HG03565 (cell line): ENCODE results near the gene C4orf51.
A peak's percentile ranks its signal among the peaks of the same experiment; 100 is the strongest.

Experiments
- ATAC-seq: cut with Tn5 transposase; IDR thresholded peaks from one replicate; pipeline ENCODE4 v1.9.1; 2021; ENCODE audit warnings: mild to moderate bottlenecking, moderate library complexity; ENCODE audit not compliant: unreplicated experiment

The C4orf51 gene

GRCh38 chr4:145755802-145756201, 75.9 kb downstream of the C4orf51 start:
- ATAC-seq, result no peak

GRCh38 chr4:145756244-145756643, 76.3 kb downstream of the C4orf51 start:
- ATAC-seq, result no peak

DNA sequence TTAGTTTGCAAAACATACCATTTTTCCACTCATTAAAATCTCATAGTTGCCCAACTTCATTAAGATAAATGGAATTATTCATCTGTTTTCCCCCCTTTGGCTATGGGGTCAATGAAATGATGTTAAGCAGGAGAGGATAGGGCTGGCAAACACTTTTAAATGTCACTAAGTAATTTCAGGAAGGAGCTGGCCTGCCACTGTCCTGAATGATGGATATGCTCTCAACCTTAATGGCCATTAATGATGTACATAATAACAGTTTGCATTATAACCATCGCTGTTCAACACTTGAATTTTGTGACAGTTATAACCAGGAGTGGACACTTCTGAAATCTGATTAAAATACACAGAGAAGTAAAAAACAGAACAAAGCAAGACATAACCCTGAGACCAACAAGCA, 77.2 kb downstream of the C4orf51 start:
- no peak for ATAC-seq

DNA sequence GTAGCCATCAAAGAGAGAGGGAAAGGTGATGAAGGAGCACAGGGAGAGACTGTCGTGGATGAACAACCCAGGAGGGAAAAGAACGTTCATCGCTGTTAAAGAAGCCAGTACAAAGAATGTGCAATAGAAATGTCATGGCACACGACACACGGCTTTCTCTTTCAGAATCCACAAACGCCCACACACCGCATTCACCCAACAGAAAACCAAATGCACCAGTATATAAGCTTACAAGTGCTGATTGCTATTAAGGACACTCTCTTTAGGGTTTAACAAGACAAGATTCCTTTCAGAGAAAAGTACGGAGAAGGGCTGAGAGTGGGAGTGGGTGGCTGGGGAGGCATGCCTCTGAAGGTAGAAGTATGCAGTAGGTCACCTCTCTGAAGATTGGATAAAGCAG, 80.2 kb downstream of the C4orf51 start:
- no peak for ATAC-seq

DNA sequence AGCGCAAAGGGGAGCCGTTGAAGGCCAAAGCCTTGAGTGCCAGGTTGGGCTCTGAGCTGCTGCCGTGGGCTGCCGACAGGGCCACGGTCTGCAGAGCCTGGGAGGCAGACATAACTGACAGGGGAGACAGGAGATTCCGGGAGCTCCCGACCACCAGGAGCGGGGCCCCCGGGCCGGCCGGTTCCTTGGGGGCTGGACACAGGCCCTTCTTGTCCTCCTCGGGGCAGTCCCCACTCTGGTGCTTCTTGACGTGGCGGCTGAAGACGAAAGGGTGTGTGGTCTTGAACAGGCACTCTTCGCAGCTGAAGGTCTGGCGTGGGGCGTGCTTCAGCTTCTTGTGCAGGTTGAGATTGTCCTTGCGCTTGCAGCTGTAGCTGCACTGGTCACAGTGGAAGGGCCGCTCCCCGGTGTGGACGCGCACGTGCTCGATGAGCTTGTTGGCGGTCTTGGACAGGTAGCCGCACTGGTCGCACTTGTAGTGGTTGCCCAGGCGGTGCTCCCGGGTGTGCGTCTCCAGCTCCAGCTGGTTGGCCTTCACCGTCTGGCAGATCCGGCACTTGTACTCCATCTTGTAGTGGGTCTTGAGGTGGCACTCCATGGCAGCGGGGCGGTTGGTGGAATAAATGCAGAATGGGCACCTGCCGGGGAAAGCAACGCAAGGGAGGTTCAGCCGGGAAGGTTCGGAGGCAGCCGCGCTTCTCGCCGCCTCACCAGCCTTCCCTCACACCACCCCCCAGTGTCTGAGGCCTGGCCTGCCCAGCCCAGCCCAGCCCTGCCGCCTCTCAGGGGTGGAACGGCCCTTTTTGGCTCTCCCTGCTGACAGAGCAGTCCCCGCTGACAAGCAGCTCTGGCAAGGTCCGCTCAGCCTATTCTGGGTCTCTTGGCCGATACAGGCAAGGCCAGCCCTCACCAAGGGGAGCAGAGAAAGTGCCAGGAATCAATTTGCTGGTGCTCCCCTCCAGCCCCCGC, 81.3 kb downstream of the C4orf51 start:
- ATAC-seq, result no peak

- ATAC-seq, result no peak
These were observed 82.8 kb downstream of the C4orf51 start for GRCh38 chr4:145762719-145763118.

- no peak for ATAC-seq
These were observed 83.5 kb downstream of the C4orf51 start for GRCh38 chr4:145763399-145763798.

DNA sequence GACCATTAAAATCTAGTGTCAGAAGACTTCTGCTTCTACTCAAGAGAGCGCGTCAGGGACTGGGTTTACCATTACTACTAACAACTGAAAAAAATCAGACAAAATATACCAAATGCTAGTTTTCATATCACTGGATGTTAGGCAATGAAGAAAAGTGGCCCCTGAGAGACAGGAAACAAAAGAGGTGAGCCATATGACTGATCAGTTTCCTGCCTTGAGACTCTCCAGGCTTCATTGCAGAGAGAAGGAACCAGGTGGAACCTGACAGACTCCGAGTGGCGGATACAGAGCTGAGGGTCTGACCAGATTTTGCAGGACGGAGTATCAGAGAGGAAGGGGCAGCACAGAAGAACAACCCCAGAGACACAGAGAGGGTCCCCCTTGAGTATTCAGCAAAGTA, 86.3 kb downstream of the C4orf51 start:
- ATAC-seq, result no peak

DNA sequence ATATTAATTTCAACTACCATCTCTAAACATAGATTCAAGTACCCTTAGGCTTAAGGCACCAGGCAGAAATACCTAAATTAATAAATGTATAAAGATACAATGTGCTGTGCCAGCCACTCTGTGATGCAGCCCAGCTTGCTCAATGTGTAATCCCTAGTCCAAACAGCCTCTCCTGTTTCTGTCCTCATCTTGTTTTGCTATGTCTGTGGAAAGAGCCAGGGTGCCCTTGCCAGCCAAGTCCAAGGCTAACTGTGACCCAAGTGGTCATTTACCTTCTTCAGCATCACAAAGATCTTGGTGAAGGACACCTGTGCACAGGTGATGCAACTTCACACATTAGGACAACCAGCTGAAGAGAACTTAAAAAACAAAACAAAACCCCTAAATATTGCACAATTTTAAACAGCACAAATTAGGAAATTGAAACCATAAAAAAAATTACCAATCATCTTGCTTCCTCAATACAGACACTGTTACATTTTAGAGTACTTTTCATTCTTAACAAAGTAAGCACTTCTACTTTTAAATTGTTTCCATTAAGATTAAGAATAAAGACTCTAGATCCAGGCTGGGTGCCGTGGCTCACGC, 89.6 kb downstream of the C4orf51 start:
- no peak for ATAC-seq

DNA sequence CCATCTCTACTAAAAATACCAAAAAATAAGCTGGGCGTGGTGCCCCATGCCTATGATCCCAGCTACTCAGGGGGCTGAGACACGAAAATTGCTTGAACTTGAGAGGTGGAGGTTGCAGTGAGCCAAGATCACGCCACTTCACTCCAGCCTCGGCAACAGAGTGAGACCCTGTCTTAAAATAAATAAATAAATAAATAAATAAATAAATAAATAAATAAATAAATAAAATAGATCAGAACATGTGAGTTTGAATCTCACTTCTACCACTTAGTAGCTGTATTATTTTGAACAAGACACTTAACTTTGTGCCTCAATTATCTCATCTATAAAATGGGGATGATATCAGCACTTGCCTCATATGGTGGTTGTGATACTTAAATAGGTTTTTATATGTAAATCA, 90.2 kb downstream of the C4orf51 start:
- ATAC-seq, result no peak

DNA sequence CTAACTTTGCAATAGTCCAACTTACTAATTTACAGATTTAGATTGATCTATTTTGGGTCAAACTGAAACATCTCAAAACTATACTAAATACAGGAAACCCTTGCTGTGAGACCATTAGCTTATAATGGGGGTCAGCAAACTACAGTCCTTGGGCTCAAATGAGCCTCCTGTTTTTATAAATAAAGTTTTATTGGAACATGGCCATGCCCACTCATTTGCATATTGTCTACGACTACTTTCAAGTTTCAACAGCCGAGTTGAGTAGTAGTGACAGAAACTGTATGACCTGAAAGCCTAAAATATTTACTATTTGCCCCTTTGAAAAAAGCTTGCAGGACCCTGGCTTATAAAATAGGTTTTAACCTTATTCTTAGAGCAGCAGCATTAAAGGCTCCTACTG, 92.4 kb downstream of the C4orf51 start:
- ATAC-seq, result no peak

- ATAC-seq, result peak; percentile 93
These were observed 93.8 kb downstream of the C4orf51 start for GRCh38 chr4:145773581-145774234.

DNA sequence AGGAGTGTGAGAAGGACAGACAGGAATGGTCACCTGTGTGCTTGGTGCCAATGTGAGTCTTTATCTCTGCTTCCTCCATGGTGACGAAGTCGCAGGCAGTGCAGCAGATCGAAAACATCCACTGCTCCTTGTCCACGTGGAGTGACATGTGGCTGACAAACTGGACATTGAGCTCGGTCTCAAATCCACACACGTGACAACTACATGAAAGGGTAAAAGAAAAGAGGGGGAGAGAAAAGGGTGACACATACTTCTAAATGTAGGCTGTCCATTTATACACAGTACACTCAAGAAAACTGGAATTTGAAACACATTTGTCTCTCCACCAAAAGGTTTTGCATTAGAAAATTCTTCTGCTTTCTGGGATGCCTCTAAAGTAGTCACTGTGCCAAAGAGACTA, 94.5 kb downstream of the C4orf51 start:
- ATAC-seq, result no peak

DNA sequence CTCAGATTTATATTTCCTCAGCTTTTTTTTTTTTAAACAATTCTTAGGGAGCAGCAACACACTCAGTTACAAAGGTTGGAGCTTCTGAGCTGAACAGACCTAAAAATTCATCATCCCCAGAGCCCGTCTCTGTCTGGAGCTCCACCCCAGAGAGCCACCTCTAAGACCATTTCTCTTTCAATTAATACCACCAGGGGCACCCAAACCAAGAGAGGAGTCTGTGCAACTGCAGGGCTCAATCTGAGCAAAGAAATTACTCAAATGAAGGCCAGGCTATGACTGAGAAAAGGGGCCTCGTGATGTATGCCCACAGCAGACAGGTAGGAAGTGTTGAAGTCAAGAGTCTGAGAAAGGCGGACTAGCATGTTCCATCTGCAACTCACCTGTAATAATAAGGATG, 95.5 kb downstream of the C4orf51 start:
- ATAC-seq, result no peak

DNA sequence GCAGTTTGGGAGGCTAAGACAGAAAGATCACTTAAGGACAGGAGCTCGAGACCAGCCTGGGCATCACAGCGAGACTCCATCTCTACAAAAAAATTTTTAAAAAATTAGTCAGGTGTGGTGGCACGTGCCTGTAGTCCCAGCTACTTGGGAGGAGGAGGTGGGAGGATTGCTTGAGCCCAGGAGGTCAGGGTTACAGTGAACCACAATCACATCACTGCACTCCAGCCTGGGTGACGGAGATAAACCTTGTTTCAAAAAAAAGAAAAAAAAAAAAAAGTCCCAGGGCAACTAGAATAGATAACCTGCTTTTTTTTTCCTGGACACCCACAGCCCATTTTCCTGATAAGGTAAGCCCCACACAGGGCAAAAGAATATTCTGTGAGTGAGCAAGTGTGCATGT, 96.3 kb downstream of the C4orf51 start:
- ATAC-seq, result no peak

- no peak for ATAC-seq
These were observed 99.4 kb downstream of the C4orf51 start for GRCh38 chr4:145779319-145779801.

DNA sequence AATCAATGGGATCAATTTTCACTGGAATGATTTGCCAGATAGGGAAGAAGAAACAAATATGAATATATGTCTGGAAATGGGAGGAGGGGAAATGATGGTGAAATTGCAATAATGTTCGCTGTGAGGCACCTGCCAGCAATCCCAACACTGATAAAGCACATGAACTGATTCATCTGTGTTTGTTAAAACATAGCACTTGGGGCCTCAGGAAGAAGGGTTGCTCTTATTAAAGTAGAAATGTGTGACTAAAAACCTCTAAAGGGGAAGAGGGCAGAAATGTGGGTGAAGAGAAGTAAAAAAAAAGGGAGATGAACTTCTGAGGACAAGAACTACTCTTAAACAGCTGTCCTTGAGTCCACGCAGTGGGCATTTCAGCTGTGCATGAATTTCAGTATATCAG, 101.4 kb downstream of the C4orf51 start:
- ATAC-seq, result no peak
